NCI-H1417 (cell line): Measurements from ENCODE around the gene MGMT.

ENCODE experiments used
- DNase-seq, 3 experiments: peaks; one replicate each; lab custom pipeline; 2025; lab: John Stamatoyannopoulos, UW

The MGMT gene

DNA sequence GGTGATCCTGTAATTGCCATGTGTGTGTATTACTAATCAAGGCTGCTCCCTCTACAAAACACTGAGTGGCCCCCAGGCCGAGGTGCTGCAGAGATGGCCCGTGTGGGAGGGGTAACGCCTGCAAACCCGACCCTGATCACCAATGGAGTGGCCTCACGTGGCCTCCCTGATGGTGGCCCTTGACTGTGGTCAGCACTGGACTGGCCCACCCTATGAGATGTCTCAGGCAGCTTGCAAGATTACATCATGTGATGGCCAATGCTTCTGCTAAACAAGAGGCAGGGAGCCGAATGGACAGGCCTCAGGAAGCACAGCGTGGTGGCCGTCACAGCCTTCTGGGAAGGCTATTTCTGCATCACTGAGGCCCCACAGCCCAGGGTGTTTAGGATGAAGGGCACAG lies 186.4 kb downstream of the MGMT start:
- no peak for DNase-seq

GRCh38 chr10:129653861-129654260 lies 186.8 kb downstream of the MGMT start:
- no peak for DNase-seq

DNA sequence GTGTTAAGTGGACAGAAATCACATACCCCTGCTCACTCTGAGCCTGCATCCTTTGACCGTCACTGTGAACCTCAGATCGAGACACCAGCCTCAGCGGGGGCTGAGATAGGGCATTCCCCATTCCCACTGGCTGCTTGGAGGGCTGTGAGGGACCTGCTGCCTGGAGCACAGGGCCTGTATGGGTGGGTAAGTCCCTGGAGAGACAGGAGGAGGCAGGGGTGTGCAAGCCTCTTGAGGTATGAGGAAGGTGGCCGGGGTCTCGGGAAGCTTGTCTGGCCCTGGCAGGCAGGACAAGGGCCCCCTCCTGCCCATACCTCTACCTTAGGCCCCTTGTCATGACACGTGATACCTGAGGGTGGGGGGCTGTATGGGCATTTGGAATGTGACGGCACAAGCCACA lies 187.4 kb downstream of the MGMT start:
- no peak for DNase-seq

DNA sequence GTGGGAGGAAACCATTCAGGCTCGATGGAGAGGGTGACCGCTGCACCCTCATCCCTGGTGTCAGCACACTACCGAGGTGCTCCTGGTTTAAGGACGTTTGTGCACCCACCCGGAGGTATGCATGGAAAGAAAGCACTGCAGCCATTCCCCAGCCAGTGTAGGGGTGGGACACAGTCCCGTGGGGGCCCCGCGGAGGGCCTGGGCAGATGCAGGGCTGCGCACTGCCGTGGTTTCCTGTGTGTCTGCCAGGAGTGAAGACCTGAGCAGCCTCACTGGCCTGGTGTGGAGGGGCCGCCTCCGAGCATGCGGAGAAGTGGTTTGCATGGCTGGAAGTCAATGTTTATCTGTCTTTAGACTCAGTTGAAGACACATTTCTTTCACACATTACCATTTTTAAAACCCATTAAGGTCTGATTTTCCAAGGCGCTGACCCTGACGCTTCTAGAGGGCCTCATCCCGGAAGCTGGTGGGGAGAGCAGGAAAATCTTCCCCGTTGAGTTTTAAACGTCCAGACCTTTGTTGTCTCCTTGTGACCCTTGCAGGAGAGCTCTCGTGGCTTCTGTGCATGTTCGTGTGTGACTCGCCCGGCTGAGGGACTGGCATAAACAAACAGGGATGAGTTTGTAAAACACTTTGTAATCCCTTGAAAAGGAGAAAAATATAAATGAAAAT lies 188.1 kb downstream of the MGMT start:
- no peak for DNase-seq

GRCh38 chr10:129655679-129656031 lies 188.6 kb downstream of the MGMT start:
- no peak for DNase-seq

DNA sequence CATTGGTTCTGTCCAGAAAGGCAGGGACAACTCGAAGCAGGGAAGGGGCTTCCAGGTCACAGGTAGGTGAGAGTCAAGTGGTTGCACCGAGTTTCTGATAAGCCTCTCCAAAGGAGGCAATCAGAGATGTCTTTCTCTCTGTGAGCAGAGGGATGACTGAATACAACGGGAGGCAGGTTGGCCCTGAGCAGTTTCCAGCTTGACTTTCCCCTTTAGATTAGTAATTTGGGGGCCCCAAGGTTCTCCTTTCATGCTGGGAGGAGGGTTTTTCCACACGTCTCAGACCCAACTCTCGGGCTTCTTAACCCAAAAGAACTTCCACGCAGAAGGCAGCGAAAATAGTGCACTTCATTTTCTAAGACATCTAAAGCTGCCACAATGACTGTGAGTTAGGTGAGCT lies 189.6 kb downstream of the MGMT start:
- no peak for DNase-seq

DNA sequence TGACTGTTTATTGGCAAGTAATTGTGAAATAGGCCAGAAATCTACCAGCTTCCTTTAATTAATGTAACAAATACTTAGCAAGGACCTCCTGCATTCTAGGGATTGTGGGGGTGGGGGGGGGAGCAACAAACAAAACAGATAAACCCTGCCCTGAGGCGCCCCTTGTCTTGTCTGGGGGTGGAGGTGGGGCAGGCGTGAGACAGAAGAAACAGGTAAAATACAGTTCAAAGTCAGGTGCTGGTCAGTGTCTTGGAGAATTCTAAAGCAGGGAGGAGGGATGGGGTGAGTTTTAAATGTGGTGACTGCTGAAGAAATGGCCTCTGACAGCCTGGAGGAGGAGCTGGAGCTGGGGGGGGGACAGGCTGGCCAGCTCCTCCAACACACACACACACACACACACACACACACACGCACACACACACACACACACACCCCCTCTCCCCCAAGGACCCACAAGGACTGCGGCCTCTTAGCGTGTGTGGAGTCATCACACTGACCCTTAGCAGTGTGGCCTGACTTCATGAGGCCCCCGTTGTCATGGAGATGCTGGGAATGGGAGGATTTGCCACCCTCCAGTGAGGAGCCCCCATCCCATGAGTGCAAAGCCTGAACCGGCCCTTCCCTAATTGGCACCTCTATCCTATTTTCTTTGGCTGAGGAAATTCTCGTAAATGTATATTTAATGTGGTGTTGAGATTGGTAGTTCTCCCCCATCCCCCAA lies 190.4 kb downstream of the MGMT start:
- DNase-seq: no peak

GRCh38 chr10:129658376-129659072 lies 191.5 kb downstream of the MGMT start:
- no peak for DNase-seq

GRCh38 chr10:129659508-129660268 lies 192.6 kb downstream of the MGMT start:
- DNase-seq: no peak

GRCh38 chr10:129660569-129660968 lies 193.5 kb downstream of the MGMT start:
- DNase-seq: no peak

DNA sequence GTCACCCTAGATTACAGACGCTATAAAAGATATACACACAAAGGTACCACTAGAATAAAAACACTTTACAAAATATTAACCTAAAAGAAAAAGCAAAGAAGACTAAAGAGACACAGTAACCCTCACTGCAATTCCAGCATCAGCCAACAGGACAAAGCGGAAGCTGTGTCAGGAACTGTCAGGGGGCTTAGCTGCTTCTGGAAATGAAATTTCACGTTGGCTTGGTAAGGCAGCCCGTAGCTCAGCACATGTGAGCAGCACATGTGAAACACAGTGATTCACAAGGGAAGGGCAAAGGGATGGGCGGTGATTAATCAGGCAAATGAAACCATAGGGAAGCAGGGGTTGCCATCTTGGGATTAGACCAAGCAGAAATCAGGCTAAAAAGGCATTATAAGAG lies 195.4 kb downstream of the MGMT start:
- no peak for DNase-seq

- no peak for DNase-seq
Observed at GRCh38 chr10:129670124-129670523, 203.1 kb downstream of the MGMT start.

- no peak for DNase-seq
Observed at GRCh38 chr10:129673292-129673691, 206.3 kb downstream of the MGMT start.

- no peak for DNase-seq
Observed at GRCh38 chr10:129675027-129675769, 208.2 kb downstream of the MGMT start.

- DNase-seq: no peak
Observed at GRCh38 chr10:129676014-129676413, 209.0 kb downstream of the MGMT start.

GRCh38 chr10:129677377-129677927 lies 210.4 kb downstream of the MGMT start:
- DNase-seq: no peak

DNA sequence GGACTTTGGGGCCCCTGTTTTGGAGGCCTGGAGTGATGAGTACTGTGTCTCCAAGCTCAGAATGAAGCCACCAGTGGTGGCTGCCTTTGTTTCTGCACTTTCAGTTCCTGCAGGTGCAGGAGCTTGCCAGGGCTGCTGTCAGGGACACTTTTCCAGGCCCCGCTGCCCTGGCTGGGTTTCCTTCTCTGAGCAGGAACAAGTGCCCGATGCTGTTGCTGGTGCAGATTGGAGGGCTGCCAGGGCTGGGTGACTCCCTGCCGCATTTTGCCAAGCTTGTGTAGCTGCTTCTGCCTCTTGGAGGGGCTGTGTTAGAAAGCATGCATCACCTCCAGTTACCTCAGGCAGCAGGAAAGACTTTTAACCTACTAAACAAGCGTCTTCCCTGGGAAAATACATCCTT lies 211.1 kb downstream of the MGMT start:
- no peak for DNase-seq

DNA sequence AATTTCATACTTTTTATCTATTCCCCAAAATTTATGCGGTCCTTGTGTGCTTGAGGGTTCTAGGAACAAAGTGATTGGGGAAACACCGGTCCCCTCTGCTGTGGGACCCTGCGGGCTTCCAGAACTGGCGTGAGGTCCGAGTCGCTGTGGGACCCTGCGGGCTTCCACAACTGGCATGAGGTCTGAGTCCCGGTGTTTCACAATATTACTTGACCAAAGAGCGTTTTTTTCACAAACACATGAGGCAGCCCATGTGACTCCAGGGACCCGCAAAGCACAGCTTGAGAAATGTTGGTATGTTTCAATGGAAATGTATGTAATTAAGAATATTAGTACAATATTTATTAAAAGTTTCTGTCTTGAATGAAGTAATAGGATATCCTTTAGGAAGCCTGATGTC lies 212.2 kb downstream of the MGMT start:
- no peak for DNase-seq

- DNase-seq: no peak
Observed at GRCh38 chr10:129680661-129681344, 213.8 kb downstream of the MGMT start.

DNA sequence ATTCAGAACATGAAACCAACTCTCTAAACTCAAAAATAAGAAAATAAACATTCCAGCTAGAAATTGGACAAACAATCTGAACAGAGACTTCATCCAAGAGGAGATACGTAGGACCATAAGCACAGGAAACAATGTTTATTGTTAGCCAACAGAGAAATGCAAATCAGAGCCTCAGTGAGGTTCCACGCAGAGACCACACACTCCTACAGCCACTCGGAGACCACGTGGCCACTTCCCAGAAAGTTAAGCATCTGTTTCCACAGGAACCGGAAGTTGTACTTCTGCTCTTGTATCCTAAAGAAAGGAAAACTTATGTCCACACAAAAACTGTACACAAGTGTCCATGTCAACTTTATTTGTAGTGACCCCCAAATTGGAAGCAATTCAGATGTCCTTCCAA lies 214.8 kb downstream of the MGMT start:
- no peak for DNase-seq

DNA sequence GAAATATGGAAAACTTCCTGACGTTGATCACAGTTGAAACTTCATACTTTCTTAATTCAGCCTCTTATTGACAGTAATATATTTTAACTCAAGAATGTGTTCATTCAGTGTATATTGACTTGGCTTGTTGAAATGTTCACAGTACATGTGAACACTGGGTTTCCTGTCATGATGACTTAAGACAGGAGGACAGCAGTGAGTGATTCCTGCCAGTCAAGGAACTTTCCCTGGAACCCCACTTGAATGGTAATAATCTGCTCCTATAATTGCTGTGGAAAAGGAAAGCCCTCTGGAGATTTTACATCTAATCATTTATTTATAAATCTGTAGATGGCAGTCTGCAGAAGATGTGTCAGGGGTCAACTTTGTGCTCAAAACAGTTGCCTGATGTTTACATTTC lies 216.5 kb downstream of the MGMT start:
- no peak for DNase-seq
